HG03521 (cell line): ENCODE data around the gene KLHL22.
"Not testable (repeated sequence)": the region's sequence is repeated elsewhere in the genome, so short reads cannot be mapped to it uniquely, and the experiment has no call there.

Source experiments
- ATAC-seq: cut with Tn5 transposase; IDR thresholded peaks from one replicate; pipeline ENCODE4 v1.9.1; 2021; ENCODE audit warnings: mild to moderate bottlenecking, moderate library complexity; ENCODE audit not compliant: unreplicated experiment

The KLHL22 gene

GRCh38 chr22:20405291-20405930, 90.2 kb downstream of the KLHL22 start:
- ATAC-seq: no peak

DNA sequence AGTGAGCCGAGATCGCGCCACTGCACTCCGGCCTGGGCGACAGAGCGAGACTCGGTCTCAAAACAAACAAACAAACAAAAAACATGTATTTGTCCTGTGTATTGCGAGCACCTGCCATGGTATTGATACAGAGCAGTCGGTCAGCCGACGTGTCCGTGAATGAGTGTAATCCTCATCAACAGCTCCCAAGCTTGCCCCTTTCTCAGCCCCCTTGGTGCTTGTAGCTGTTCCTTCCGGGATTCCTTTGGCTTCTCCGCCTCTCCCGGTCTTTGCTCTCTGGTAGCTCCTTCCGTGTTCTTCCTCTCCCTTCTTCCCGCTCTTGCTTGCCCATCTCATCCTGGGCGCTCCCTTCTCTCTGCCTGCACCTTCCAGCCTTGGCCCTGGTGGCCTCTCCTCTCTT, 90.7 kb downstream of the KLHL22 start:
- no peak for ATAC-seq

DNA sequence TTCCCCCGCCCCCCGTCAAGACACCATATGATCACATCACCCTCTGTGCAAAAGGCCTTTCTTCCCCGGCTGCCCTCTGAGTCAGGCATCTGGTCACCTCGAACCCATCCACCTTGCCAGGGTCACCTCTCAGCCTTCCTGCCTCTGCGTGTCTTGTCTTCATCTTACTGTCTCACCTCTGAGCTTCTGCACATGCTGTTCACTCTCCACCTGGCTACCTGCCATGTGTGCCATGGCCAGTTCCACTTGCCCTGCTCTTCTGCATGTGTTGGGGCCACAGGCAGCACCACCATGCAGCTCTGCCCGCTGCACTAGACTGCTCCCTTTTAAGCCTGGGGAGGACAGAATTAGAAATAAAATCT, 91.8 kb downstream of the KLHL22 start:
- no peak for ATAC-seq

DNA sequence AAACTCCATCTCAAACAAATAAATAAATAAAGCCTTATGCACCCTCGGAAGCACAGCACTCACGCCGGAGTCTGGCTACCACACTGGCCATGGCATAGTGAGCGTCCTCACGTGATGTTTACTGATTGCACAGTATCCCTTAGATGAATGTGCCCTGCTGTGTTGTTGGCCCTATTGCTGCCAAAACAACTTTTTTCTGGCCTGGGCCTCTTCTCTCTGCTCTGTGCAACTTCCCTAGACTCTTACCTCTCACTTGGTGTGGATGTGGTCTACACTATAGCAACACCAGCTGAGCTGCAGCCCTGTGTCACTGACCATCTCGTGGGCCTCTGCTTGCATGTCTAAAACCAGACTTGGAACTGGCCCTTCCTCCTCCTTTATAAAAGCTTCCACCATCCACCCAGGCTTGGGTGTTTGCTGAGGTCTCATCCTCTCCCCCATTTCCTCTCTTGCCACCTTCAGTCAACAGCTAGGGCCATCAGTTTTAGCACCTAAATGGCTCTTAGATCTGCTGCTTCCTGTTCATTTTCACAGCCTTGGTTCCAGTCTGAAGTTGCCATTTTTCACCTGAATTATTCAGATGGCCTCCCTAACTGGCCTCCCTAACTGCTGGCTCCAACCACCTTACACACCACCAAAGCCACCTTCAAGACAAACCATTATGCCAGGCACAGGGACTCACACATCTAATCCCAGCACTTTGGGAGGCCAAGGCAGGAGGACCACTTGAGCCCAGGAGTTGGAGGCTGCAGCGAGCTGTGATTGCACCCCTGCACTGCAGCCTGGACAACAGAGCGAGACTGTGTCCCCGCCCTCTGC, 92.4 kb downstream of the KLHL22 start:
- ATAC-seq: no peak

DNA sequence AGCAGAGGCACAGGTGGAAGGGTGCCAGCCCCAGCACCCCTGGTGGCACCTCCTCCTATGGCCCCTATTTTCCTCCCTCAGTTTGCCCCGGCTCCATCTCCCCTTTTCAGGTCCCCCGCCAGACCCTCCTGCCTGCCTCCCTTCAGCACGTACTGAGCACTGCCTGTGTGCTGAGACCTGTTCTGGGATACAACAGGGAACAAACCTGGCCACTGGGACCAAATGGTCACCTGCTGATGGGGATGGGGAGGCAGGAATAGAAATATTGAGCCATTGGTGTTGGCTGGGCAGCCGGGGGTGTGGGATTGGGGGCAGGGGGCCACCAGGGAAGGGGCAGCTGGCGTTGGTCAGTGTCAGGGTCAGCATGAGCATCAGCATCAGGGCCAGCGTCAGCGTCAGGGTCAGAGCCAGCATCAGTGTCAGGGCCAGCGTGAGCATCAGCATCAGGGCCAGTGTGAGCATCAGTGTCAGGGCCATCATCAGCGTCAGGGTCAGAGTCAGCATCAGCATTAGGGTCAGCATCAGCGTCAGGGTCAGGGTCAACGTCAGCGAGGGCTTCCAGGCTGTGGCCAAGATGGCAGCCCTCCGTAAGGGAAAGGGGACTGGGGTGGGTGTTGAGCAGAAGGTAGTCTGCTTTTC, 94.1 kb downstream of the KLHL22 start:
- no peak for ATAC-seq

DNA sequence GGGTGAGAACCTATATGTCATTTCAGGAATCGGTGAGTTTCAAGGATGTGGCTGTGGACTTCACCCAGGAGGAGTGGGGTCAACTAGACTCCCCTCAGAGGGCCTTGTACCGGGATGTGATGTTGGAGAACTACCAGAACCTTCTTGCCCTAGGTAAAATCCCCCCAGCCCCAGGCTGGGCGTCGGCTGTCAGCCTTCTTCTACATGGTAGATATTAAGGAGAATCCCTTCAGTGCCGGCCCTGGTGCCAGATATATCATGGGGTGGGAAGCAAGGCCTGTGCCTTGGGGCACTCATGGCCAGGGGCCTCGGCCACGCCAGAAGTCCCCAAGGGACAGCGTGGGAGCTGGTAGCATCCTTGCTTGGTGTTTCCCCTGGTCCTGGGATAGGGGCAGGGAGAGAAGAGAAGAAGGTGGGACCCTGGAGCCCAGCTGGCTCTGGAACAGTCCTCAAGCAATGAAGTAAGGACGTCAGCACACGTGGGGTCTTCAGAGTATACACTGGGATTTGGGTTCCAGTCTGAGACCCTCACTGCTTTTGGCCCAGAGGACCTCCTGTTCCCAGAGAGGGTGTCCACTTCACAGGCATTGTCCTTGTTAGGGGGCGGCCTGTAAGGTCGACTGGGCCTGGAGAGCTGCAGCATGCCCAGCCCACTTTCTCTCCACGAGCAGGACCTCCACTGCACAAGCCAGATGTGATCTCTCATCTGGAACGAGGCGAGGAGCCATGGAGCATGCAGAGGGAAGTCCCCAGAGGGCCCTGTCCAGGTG, 94.8 kb downstream of the KLHL22 start:
- ATAC-seq: no peak

DNA sequence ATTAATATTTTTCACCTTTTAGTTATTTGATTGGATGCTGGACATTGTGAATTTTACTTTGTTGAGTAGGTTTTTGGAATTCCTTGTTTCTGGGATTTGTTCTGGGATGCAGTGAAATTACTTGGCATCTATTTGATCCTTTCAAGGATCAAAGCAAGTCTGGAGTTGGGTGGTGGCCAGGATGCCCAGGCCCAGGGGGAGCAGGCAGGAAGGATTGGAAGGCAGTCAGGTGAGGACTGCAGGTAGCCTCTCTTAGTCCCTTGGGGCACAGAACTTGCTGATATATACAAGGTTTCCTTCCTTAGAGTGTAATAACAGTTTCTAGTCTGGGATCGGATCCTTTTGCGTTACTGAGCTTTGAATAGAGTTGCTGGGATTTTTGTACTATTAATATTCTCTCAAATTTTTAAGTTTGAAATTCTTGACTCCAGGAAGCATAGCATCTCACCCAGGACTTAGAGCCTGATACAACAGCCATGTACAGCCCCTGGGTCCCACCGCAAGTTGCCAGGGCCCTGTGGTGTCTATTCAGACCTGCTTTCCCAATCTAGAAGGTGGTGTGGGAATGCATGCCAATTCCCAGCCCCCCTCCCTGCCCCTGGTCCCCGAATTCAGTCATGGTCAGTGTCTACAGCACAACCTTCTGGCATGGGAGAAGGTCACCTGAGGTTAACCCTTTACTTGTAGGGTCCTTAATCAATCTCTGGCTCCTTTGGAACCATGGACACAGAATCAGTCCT, 95.6 kb downstream of the KLHL22 start:
- no peak for ATAC-seq

GRCh38 chr22:20398420-20398819, 97.2 kb downstream of the KLHL22 start:
- ATAC-seq: no peak

DNA sequence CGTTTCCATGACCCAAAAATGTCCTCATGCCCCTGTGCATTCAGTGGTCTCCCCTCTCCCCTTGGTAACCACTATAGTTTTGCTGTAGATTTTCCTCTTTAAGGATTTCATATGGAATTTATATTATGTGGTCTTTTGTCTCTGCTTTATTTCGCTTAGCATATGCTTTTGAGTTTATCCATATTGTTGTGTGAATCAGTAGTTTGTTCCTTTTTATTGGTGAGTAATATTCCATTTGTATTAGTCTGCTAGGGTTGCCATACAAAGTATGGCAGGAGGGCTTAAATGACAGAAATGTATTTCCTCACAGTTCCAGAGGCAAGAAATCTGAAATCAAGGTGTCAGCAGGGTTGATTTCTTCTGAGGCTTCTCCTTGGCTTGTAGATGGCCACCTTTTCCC, 98.1 kb downstream of the KLHL22 start:
- ATAC-seq: no peak

- no peak for ATAC-seq
These were observed 99.0 kb downstream of the KLHL22 start for GRCh38 chr22:20396639-20397038.

DNA sequence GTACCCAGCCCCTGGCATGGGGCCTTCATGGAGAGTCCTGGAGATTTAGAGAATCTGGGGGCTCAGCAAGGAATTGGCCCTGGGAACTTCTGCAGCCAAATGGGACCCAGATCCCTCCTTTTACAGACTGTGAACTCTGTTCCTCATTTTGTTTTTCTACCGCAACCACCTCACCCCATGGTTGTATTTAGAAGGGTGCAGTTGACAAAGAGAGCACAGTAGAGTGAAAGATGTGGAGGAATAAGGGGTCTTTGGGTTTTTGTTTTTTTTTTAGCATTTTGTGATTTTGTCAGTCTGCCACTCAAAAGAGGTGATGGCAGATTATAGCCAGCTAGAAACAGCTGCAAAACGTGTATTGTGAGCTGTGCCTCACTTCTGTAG, 99.7 kb downstream of the KLHL22 start:
- no peak for ATAC-seq

DNA sequence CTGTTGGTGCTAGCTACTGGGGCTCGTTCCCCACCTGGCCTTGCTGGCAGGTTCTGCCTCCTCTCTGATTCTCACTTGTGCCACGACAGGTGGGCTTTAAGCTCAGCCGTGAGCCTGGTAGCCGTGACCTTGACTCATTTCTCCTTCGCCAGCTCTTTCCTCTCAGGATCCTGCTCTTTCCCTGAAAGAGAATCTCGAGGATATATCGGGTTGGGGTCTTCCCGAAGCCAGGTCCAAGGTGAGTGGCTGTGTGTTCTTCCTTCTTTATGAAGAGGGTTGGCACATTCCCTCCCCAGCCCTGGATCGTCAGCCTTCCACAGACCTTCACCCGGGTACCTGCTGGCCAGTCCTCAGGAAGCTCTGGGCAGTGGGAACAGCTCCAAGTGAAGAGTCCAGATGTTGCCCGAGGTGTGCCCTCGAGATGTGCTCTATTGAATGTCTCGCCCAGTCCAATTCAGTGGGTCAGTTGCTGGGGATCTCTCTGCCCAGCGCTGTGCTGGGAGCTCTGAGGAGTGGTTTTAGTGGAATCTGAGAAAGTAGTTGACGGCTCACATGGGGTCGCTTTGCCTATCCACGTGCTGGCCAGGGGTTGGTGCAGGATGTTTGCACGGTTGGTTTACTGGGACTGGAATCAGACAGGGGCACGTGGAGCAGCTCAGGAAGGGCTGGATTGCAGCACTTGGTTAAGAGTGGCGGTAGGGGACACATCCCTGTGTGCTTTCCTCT, 100.3 kb downstream of the KLHL22 start:
- ATAC-seq: no peak

GRCh38 chr22:20393705-20394476, 101.7 kb downstream of the KLHL22 start, which contains the start of gene ZNF74:
ZNF74 (plus strand) TSS chr22:20394151; CDS start chr22:20394629, 478 bp downstream.
- peak; percentile 69 for ATAC-seq

DNA sequence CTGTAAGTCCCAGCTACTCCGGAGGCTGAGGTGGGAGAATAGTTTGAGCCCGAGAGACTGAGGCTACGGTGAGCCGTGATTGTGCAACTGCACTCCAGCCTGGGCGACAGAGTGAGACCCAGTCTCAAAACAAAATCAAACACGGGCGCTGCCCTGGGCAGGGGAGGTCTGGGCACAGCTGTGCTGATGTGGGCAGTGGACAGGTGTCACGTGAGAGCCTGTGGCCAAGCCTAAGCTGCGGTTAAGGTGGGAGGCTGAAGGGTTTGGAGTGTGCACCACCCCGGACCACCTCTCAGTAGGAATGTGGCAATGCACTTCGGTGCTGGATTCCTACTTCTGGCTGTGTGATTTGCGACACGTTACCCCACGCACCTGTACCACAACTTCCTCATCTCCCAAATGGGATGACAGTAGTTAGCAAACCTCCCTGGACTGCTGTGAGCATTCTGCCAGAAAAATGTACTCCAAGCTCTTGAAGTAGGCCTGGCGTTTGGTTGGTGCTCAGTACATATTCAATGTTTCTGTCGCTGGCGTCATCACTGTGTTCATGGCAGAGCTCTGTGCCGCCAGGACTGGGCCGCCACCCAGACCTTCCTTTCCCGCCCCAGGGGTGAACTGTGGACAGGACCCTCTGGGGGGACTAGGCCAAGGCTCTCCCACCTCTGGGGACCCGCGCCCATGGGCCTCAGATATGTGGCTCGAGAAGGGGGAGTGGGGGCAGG, 102.5 kb downstream of the KLHL22 start:
- ATAC-seq: no peak

GRCh38 chr22:20392365-20392881, 103.2 kb downstream of the KLHL22 start:
- not testable (repeated sequence) for ATAC-seq
